Glomerular endothelial cell (primary cell): Measurements from ENCODE around the gene PPP2R3A. TPM values are rescaled to one million over a fixed set of nuclear protein-coding genes. Genes with fewer than 3 reads are reported as not detected.
"Not testable (repeated sequence)": the region's sequence is repeated elsewhere in the genome, so short reads cannot be mapped to it uniquely, and the experiment has no call there.

ENCODE experiments used
- DNase-seq: peaks from one replicate; pipeline ENCODE4 v3.0.0-alpha.2; 2011; ENCODE audit warnings: low read depth, low spot score; ENCODE audit errors: extremely low read depth
- total RNA-seq: library from RNA; depleted of rRNA; stranded (reverse); fragments of >200 nt; gene quantifications from 2 replicates; pipeline ENCODE4 v1.2.3, GENCODE V29; 2015

The PPP2R3A gene
- total RNA-seq, 1 donor from 2014 or later = 15.9 TPM

GRCh38 chr3:136144397-136144796 lies 178.9 kb downstream of the PPP2R3A start:
- not testable (repeated sequence) for DNase-seq

GRCh38 chr3:136146981-136147729 lies 181.6 kb downstream of the PPP2R3A start:
- DNase-seq = no peak

- DNase-seq = no peak
Observed at GRCh38 chr3:136149667-136150066, 184.1 kb downstream of the PPP2R3A start.

- DNase-seq = no peak
Observed at GRCh38 chr3:136151219-136151618, 185.7 kb downstream of the PPP2R3A start.

GRCh38 chr3:136152176-136152843 lies 186.8 kb downstream of the PPP2R3A start:
- no peak for DNase-seq

DNA sequence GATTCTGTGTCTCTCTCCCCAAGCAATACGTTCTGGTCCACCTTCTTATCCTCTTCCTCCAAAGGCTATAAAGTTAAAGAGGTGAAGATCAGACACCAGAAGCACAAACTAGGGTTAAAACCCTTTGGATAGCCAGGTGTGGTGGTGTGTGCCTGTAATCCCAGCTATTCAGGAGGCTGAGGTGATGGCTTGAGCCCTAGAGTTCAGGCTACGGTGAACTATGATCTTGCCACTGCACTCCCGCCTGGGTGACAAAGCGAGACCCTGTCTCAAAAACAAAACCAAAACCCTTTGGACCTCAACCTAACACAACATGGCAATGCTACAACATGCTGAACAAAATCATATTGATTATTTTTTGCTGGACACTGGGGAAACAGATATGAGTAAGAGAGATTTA lies 187.4 kb downstream of the PPP2R3A start:
- no peak for DNase-seq

GRCh38 chr3:136161516-136161915 lies 196.0 kb downstream of the PPP2R3A start:
- DNase-seq = no peak

- DNase-seq = no peak
Observed at GRCh38 chr3:136162322-136162721, 196.8 kb downstream of the PPP2R3A start.

GRCh38 chr3:136163607-136164006 lies 198.1 kb downstream of the PPP2R3A start:
- not testable (repeated sequence) for DNase-seq

DNA sequence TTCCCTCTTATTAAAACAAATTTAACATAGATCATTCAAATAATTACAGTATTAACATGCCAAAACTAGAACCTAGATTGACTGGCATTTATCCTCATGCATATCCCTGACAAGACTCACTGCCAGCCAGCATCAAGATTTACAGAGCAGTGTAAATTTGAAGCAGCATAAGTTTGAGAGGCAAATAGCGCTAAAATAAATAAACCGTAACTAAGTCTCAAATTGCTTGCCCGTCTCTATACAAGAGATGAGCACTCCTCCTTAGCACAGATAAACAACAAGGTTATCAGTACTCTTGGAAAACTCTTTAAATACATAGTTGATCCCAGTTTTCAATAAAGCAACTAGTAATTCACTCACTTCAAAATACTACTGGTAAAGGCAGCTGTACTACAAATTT lies 201.0 kb downstream of the PPP2R3A start:
- no peak for DNase-seq

GRCh38 chr3:136168236-136168635 lies 202.7 kb downstream of the PPP2R3A start:
- not testable (repeated sequence) for DNase-seq

GRCh38 chr3:136171097-136171542 lies 205.6 kb downstream of the PPP2R3A start:
- DNase-seq = no peak

GRCh38 chr3:136173939-136174490 lies 208.5 kb downstream of the PPP2R3A start:
- DNase-seq = no peak

- DNase-seq = no peak
Observed at GRCh38 chr3:136177876-136178275, 212.3 kb downstream of the PPP2R3A start.

DNA sequence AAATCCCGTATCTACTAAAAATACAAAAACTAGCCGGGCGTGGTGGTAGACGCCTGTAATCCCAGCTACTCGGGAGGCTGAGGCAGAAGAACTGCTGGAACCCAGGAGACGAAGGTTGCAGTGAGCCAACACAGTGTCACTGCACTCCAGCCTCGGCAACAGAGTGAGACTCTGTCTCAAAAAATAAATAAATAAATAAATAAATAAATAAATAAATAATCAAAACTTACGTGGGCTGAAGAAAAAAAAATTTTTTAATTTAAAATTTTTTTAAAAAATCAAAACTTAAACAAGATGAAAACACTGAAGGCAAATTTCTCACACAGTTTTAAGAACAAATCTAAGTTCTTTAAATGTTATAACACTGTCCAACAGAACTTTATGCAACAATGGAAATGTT lies 216.2 kb downstream of the PPP2R3A start:
- no peak for DNase-seq

DNA sequence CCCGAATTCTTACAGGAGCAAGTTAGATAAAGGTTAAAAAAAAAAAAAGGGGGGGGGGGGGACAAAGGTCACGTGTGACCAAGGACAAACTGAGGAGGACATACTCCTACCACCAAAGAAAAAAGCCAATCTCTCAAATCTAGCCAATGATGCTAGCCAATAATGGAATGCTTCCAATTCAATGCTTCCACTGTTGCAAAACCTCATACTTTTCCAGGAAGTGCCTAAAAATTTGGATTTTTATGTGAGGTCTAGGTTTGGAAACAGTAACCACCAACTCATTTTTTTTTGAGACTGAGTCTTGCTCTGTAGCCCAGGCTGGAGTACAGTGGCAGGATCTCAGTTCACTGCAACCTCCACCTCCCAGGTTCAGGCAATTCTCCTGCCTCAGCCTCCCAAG lies 219.2 kb downstream of the PPP2R3A start:
- DNase-seq = no peak

DNA sequence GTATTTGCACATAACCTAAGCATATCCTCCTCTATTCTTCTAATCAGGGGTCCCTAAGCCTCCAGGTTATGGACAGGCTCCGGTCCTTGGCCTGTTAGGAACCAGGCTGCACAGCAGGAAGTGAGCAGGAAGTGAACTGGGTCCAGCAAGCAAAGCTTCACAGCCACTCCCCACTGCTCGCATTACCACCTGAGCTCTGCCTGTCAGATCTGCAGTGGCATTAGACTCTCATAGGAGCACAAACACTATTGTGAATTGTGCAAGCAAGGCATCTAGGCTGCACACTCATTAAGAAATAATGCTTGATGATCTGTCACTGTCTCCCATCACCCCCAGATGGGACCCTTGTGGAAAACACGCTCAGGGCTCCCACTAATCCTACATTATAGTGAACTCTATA lies 220.8 kb downstream of the PPP2R3A start:
- DNase-seq = no peak

- DNase-seq = no peak
Observed at GRCh38 chr3:136186846-136187245, 221.3 kb downstream of the PPP2R3A start.

DNA sequence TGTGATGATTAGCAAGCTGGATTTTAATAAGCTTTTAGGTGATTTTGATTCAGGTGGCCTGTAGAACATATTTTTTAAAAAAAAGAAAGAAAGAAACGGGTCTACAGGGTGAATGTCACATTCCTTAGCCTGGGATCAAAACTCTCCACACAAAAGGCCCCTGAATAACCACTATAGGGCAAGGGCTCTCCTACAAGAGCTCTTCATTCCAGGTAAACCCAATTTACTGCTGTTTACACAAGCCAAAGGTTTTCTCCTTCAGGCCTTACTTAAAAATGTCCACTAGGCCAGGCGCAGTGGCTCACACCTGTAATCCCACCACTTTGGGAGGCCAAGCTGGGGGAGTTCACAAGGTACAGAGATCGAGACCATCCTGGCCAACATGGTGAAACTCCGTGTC lies 222.3 kb downstream of the PPP2R3A start:
- no peak for DNase-seq

GRCh38 chr3:136189043-136189442 lies 223.5 kb downstream of the PPP2R3A start:
- no peak for DNase-seq

DNA sequence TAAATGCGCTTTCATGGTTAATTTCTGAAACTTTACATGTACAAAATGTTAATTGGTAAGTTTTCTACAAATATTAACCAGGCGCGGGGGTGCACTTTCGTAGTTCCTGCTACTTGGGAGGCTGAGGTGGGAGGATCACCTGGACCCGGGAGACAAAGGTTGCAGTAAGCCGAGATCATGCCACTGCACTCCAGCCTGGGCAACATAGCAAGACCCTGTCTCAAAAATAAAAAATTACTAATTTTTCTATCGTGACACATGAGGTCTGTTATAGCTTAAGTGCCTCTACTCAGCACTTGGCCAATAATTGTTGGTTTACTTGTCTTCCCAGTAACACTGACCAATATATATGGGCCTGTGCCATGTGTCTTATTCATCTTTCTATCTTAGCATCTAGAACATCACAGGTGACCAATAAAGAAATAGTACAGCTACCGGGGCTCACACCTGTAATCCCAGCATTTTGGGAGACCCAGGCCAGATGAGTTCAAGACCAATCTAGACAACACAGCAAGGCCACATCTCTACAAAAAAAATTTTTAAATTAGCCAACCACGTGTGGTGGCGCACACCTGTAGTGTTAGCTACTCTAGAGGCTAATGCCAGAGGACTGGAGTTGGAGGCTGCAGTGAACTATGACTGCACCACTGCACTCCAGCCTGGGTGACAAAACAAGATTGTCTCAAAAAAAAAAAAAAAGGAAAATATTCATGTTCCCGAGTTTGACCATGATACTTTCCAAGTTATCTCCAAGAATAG lies 224.5 kb downstream of the PPP2R3A start:
- DNase-seq = no peak
